ENCODE results near the gene NECAB2.

The NECAB2 gene

DNA sequence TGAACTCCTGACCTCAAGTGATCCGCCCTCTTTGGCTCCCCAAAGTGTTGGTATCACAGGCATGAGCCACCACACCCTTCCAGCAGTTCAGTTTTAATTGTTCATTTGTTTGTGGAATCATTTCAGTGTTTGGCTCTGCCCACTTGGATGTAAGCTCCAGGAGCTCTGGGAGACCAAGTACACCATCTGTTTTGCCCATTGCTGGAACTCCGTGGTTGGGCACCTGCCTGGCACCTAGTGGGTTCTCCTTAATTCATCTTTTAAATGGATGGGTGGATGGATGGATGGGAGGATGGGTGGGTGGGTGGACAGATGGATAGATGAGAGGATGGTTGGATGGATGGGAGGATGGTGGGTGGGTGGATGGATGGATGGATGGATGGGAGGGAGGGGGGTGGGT, 953 bp upstream of the NECAB2 start:
- Histone ChIP-seq H3K9me2 (replicated peaks; ENCODE audit: control insufficient read depth, low read length) (no peaks in the 10 kb centered on the region), H3K4me1 (ENCODE audit: control insufficient read depth, low read length) (no peaks in the 10 kb centered on the region), H3K4me2 (ENCODE audit: low read length) (no peak overlapping the region), H3K27ac (ENCODE audit: low read depth, low read length) (no peak overlapping the region), H3K79me2 (ENCODE audit: control insufficient read depth, low read length) (no peaks in the 10 kb centered on the region), H4K20me1 (ENCODE audit: control insufficient read depth, insufficient read depth, low read depth, low read length) (no peaks in the 10 kb centered on the region), H3K4me3 (ENCODE audit: low read length) (no peak overlapping the region), H3K27me3 (ENCODE audit: control insufficient read depth, low read length) (no peaks in the 10 kb centered on the region), H3F3A (ENCODE audit: control insufficient read depth, insufficient read depth) (no peaks in the 10 kb centered on the region), H3K36me3 (ENCODE audit: control insufficient read depth, low read length) (no peaks in the 10 kb centered on the region), H3K9me3 (ENCODE audit: control insufficient read depth, insufficient read depth, low read length) (no peaks in the 10 kb centered on the region)
- no peak for TF ChIP-seq EZH2phosphoT487 (IDR thresholded peaks at IDR 0.05; ENCODE audit: borderline replicate concordance, low read length)
- TF ChIP-seq, protein P1, sequence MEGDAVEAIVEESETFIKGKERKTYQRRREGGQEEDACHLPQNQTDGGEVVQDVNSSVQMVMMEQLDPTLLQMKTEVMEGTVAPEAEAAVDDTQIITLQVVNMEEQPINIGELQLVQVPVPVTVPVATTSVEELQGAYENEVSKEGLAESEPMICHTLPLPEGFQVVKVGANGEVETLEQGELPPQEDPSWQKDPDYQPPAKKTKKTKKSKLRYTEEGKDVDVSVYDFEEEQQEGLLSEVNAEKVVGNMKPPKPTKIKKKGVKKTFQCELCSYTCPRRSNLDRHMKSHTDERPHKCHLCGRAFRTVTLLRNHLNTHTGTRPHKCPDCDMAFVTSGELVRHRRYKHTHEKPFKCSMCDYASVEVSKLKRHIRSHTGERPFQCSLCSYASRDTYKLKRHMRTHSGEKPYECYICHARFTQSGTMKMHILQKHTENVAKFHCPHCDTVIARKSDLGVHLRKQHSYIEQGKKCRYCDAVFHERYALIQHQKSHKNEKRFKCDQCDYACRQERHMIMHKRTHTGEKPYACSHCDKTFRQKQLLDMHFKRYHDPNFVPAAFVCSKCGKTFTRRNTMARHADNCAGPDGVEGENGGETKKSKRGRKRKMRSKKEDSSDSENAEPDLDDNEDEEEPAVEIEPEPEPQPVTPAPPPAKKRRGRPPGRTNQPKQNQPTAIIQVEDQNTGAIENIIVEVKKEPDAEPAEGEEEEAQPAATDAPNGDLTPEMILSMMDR (IDR thresholded peaks at IDR 0.05; ENCODE audit: low read depth, low read length, poor library complexity, severe bottlenecking) = no peak

DNA sequence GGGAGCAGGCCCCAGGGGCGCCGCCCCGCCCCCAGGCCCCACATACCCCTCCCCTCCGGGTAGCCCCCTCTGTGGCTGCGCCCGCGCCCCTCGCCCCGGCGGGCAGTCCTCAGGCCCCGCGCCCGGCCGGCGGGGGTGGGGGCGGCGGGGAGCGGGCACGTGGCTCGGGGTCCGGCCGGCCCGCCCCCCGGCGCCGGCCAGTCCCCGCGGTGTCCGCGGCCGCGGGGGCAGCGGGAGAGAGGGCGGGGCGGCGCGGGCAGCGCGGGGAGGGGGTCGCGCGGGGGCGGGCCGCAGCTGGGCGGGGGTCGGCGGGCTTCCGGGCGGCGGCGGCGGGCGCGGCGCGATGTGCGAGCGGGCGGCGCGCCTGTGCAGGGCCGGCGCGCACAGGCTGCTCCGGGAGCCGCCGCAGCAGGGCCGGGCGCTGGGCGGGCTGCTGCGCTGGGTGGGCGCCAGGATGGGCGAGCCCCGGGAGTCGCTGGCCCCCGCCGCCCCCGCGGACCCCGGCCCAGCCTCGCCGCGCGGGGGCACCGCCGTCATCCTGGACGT, 335 bp downstream of the NECAB2 start:
- H3K79me2 ChIP-seq (ENCODE audit: control insufficient read depth, low read length) = no peaks in the 10 kb centered on the region
- TF ChIP-seq EZH2phosphoT487 (IDR thresholded peaks at IDR 0.05; ENCODE audit: borderline replicate concordance, low read length) = no peak
- TF ChIP-seq, protein P1 (IDR thresholded peaks at IDR 0.05; ENCODE audit: low read depth, low read length, poor library complexity, severe bottlenecking) = no peak
- H3K27ac ChIP-seq (ENCODE audit: low read depth, low read length) = no peak overlapping the region
- H3F3A ChIP-seq (ENCODE audit: control insufficient read depth, insufficient read depth) = no peaks in the 10 kb centered on the region
- H3K4me1 ChIP-seq (ENCODE audit: control insufficient read depth, low read length) = no peaks in the 10 kb centered on the region
- no peak overlapping the region for H3K4me3 ChIP-seq (ENCODE audit: low read length)
- H3K9me3 ChIP-seq (ENCODE audit: control insufficient read depth, insufficient read depth, low read length) = no peaks in the 10 kb centered on the region
- no peak overlapping the region for H3K4me2 ChIP-seq (ENCODE audit: low read length)
- H3K9me2 ChIP-seq (replicated peaks; ENCODE audit: control insufficient read depth, low read length) = no peaks in the 10 kb centered on the region
- no peaks in the 10 kb centered on the region for H3K27me3 ChIP-seq (ENCODE audit: control insufficient read depth, low read length)
- H3K36me3 ChIP-seq (ENCODE audit: control insufficient read depth, low read length) = no peaks in the 10 kb centered on the region
- no peaks in the 10 kb centered on the region for H4K20me1 ChIP-seq (ENCODE audit: control insufficient read depth, insufficient read depth, low read depth, low read length)

DNA sequence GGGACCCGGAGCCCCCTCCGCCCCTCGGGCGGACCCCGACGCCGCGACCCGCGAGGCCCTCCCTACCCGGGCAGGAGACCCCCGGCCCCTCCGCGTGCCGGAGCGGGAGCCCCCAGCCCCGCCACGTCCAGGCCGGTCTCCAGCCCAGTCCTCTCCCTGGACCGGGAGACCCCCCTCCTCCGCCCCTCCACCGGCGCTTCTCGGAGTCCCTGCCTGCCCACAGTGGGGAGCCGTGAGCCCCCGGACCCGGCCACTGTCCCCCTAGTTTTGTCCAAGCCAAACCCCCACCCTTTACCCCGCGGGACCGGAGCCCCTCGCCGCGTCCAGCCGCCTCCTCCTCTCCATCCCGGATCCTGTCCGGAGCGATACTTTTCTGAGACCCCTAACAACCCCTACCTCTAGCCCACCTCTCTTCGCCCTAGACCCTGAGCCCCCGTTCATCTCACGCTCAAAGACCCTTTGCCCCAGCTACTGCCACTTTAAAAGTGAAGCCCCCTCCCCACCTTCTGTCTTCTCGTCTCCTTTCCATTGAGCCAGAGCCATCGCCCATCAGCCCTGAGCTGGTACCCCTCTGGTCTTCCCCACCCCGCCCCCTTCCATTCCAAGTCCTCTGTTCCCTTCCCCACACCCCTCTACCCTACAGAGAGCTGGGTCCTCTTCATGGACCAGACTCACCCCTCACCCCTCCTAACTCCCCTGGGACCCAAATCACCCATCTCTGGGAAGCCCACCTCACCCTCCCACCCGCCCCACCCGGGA, 1.0 kb downstream of the NECAB2 start:
- Histone ChIP-seq H4K20me1 (ENCODE audit: control insufficient read depth, insufficient read depth, low read depth, low read length) (no peaks in the 10 kb centered on the region), H3K79me2 (ENCODE audit: control insufficient read depth, low read length) (no peaks in the 10 kb centered on the region), H3K4me3 (ENCODE audit: low read length) (no peak overlapping the region), H3K9me3 (ENCODE audit: control insufficient read depth, insufficient read depth, low read length) (no peaks in the 10 kb centered on the region), H3K4me1 (ENCODE audit: control insufficient read depth, low read length) (no peaks in the 10 kb centered on the region), H3F3A (ENCODE audit: control insufficient read depth, insufficient read depth) (no peaks in the 10 kb centered on the region), H3K9me2 (replicated peaks; ENCODE audit: control insufficient read depth, low read length) (no peaks in the 10 kb centered on the region), H3K4me2 (ENCODE audit: low read length) (no peak overlapping the region), H3K27me3 (ENCODE audit: control insufficient read depth, low read length) (no peaks in the 10 kb centered on the region), H3K27ac (ENCODE audit: low read depth, low read length) (no peak overlapping the region), H3K36me3 (ENCODE audit: control insufficient read depth, low read length) (no peaks in the 10 kb centered on the region)
- TF ChIP-seq EZH2phosphoT487 (IDR thresholded peaks at IDR 0.05; ENCODE audit: borderline replicate concordance, low read length) = no peak
- TF ChIP-seq, protein P1 (IDR thresholded peaks at IDR 0.05; ENCODE audit: low read depth, low read length, poor library complexity, severe bottlenecking) = no peak

Measured in DOHH2 (cell line).